ENCODE results near the gene RAB10.

GRCh38 chr2:26072925-26073768, 39.3 kb downstream of the RAB10 start:
- TF ChIP-seq IFI16 (CRISPR knock-in tag; IDR thresholded peaks at IDR 0.05): no peak
- no peak for TF ChIP-seq TGIF2 (CRISPR knock-in tag; IDR thresholded peaks at IDR 0.05)
- TF ChIP-seq GATA2 (CRISPR knock-in tag; IDR thresholded peaks at IDR 0.05): no peak
